ENCODE data around the gene KCNQ1.

KCNQ1 gene

DNA sequence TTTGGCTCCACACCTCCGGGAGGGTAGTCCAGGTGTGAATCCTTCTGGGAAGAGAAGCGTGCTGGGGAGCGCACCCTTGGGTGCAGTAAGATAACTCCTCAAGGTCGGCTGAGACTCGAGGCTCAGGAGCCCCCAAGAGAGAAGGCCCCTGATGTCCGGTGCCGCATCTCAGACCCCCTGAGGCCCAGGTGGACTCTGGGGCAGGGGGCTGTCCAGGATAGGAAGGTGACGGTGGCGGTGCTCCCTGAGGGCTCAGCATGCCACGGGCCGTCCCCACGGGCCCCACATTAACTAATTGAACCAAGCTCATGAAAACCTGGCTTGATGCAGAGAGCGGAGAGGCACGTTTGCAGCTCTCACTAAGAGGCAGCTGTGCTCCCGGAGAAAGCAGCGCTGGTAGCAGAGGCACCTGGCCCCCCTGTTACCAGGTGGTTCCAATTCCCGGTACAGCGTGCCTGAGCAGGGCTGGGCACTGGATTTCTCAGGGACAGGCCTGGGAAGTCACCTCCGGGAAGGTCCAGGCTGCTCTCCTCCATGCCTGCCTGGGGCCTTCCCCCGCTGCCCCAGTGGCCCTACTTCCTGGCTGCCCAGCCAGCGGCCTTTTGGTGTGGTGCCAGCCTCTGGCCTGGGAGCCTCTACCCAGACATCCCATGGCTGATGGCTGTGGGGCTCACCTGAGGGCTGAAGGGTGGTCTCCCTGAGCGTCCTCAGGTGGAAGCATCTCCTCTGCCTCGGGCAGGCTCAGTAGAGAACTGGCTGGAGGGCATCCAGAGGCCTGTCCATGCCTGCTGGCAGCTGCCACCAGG is 1.1 kb downstream of the KCNQ1 start:
- no peak for DNase-seq

DNA sequence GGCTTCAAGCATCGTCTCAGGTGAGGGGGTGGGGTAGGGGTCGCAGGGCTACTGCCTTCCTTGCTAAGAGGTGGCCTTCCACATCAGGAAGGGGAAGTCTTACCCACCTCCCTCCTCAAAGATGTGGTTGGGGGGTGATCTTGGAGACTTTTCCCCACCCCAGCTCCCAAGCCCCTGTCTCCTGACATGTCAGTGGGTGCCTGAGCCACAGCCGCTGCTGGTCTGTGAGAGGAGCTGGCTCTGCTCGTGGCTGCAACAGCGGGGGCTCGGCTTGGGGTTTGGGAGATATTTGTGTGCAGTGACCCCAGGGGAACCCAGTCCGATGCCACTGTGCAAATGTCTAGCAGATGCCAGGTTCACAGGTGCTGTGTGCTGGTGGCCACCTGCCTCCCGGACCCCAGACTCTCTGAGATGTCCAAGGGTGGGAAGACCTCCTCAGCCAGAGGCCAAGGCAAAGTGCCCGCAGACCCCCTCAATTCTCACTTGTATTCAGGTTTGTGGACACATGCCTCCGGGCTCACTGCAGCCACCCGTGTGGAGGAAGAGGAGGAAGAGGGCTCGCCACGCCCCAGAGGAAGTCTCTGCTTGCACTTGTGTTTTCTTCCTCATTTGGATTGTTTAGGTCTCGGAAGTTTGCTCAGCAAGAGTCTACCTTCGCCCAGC is 1.9 kb downstream of the KCNQ1 start:
- DNase-seq = no peak

- no peak for DNase-seq
Observed at GRCh38 chr11:2447253-2447950, 2.6 kb downstream of the KCNQ1 start.

- no peak for DNase-seq
Observed at GRCh38 chr11:2447951-2448650, 3.3 kb downstream of the KCNQ1 start.

GRCh38 chr11:2448661-2449547 is 4.1 kb downstream of the KCNQ1 start:
- no peak for DNase-seq

GRCh38 chr11:2449548-2450320 is 4.9 kb downstream of the KCNQ1 start:
- no peak for DNase-seq

- no peak for DNase-seq
Observed at GRCh38 chr11:2450321-2451041, 5.7 kb downstream of the KCNQ1 start.

DNA sequence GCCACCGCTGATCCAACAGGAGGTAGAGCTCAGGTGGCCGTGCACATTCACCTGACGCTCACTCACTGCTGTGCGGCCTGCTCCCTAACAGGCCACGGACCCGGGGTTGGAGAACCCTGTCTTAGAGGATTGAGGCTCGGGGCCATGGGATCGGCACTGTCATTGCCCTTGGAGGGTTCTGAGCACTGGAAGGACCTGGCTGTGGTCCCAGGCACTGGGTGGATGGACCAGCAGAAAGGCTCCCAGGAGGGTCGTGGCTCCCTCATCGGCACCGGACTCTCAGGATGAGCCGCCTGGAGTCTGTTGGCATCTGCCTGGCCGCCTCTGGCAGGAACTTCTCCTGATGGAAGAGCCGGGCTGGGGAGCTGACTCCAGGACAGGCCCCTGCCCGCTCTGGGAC is 6.5 kb downstream of the KCNQ1 start:
- DNase-seq = no peak

DNA sequence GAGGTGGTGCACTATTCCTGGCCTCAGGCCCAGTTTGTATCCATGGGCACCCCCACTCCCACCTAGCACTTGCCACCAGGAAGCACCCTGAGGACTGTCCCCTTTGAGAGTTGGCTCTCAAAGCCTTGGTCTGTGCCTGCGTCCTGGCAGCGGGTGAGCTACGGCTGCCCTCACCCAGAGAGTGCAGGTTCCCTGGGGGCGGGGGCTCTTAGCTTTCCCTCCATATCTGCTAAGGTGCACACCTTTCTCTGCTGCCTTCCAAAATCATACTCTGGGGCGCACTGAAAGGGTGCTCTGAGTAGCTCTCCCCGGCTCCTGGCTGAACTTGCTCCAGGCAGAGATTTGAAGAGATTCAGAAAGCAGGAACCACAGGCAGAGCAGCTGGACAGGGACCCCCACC is 7.1 kb downstream of the KCNQ1 start:
- no peak for DNase-seq

DNA sequence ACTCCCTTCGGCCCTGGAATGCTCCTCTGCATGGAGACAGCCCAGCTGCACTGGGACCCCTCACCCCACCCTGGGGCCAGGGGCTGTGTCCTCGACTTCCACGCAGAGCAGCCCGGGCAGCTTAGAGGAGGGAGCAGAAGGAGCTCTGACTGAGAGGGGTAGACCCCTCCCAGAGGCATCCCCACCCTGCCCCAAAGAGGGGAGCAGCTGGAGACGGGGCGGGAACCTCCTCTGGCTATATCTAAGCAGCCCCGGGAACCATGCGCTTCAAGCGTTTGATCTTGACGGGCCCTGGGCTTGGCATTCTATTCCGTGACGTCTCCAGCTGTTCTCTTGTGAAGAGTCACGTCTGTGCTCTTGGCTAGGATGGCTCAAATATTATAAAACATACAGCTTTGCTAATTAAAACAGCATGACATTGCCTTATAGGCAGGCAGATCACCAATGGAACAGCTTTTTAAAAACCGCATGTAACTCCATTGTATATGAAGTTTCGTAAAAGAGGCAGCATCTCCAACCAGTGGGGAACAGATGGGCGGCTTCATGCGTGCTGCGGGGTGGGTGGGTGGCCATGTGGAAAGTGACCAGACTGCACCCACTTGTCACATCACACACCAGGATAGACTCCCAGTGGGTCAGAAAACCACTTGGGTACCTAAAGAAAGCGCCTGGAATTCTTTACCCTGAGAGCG is 7.7 kb downstream of the KCNQ1 start:
- no peak for DNase-seq

DNA sequence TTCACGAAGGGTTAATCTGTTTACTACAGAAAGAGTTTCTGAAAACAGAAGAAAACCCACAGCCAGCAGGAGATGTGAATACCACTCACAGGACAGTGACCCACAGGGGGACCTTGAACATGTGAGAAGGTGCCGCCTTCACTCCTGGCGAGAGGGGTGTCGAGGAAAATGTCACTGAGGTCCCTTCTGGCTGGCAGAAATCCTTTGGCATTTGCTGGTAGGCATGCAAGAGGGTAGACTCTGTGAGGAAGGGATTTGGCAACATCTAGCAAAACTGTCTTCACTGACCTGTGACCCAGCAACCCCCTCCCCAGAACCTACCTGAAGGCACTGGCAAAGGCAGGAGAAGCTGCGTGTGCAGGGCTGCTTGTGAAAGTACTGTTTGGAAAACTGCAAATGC is 8.6 kb downstream of the KCNQ1 start:
- DNase-seq = no peak

GRCh38 chr11:2458321-2458720 is 13.5 kb downstream of the KCNQ1 start:
- DNase-seq = no peak

- no peak for DNase-seq
Observed at GRCh38 chr11:2459016-2459725, 14.4 kb downstream of the KCNQ1 start.

DNA sequence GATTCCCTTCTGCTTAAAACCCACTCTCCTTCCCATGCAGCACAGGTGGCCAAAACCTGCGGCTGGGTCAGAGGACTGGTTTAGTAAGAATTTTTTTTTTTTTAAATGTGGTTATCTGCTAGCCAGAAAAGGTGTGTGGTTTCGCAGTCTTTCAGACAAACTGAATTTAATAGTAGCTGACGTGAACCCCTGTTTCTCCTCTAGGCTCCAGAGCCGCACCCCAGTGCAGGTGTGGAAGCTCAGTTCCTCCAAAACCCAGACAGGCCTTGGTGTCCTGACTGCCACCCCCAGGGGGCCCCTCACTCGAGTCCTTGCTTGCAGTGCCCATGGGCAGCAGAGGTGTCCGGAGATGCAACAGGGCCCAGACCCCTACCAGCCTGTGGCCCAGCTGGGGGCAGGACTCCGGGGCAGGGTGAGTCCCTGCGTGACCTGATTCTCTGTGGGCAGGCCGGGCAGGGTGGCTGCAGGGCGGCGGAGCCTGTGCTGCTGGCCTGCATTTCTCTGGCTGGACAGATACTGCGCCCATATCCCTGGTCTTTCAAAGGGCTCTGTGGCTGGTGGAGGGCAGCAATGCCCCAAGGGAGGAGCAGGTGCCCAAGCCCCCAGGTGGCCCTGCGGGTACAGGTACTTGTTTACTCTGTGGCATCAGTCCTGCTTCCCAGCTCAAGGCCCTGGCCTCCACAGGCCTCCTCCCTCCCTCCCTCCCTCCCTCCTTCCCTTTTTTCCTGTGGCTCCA is 15.2 kb downstream of the KCNQ1 start:
- no peak for DNase-seq

- DNase-seq = no peak
Observed at GRCh38 chr11:2460540-2461252, 15.9 kb downstream of the KCNQ1 start.

DNA sequence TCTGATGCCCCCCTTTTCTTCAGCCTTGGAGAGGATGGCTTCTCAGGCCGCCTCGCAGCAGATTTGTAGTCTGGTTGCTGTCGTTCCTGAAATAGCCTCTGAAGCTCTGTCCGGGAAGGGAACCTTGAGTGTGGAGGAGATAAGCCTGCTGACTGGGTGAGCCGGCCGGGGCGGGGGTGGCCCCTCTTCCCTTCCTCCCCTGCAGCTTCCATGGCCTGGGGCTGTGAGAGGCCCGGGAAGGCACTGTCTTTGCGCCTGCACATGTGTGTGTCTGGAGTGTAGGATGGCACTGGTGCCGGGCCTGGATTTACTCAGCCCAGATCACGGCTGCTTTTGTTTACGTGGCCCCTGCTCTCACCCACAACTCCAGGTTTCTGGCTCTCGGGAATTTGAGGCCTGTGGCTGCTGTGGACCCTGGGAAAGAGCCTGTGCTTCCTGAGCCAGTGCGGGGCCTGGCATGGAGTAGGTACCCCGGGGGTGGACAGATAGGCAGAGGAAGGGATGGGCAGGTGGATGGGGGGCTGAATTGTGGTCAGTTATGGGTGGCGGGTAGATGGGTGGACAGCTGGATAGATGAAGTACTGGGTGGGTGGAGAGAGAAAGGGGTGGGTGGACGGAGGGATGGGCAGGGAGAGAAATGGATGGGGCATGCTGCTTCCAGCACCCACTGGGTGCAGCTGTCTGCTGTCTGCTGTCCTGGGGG is 16.6 kb downstream of the KCNQ1 start:
- DNase-seq = no peak

GRCh38 chr11:2461956-2462542 is 17.2 kb downstream of the KCNQ1 start:
- no peak for DNase-seq
